Measurements from ENCODE around the gene MEI1. TPM values are rescaled to one million over a fixed set of nuclear protein-coding genes. Genes with fewer than 3 reads are reported as not detected.

Gene MEI1
- total and polyA plus RNA-seq, 4 donors: 0.33 to 1.3 (median 0.72) TPM

DNA sequence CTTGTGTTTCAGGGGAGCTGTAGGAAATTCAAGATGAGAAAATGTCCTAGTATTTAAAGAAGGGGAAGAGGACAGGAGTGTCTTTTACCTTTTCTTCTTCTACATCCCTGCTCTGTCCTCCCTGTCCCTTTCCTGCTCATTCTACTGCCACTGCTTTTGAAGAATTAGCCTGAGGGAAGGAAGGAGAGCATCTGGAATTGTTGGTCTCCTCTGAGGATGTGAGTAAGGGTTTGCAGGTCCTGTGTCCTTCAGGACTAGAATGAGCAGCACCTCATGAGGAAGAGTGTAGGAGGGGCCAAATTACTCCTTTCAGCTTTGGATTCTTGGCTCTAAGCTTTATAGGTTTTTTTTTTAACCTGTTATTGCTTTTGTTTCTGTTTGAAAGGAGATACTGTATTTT lies 34.8 kb upstream of the MEI1 start:
- no peak overlapping the region for H3K9ac ChIP-seq (ENCODE audit: low read depth in 1 of 2, low read length in 2 of 2)
- no peak for DNase-seq (ENCODE audit: low spot score)
- H3K36me3 ChIP-seq (ENCODE audit: control insufficient read depth in 4 of 4, insufficient read depth in 3 of 4, low read depth in 1 of 4, low read length in 3 of 4): peaks cover 8 to 53% (median 48%) of the 10 kb centered on the region in 4 donors
- H3K9me3 ChIP-seq (ENCODE audit: control insufficient read depth in 4 of 4, low read length in 3 of 4): no peaks in the 10 kb centered on the region
- H3K4me3 ChIP-seq (ENCODE audit: low read depth in 1 of 3, low read length in 3 of 3): no peak overlapping the region
- TF ChIP-seq FOXA1 (IDR thresholded peaks at IDR 0.05): no peak
- no peak for TF ChIP-seq JUND (IDR thresholded peaks at IDR 0.05)
- TF ChIP-seq HNF4G (IDR thresholded peaks at IDR 0.05): no peak
- no peak for TF ChIP-seq YY1 (IDR thresholded peaks at IDR 0.05)
- no peak overlapping the region for H3K27ac ChIP-seq (ENCODE audit: low read depth in 1 of 2, low read length in 2 of 2)
- no peaks in the 10 kb centered on the region for H3K27me3 ChIP-seq (ENCODE audit: control insufficient read depth in 4 of 4, insufficient read depth in 4 of 4, low read length in 3 of 4)
- peaks cover 0 to 3% (median 0%) of the 10 kb centered on the region in 4 donors for H3K4me1 ChIP-seq (ENCODE audit: control insufficient read depth in 4 of 4, insufficient read depth in 4 of 4, low read length in 3 of 4)

- DNase-seq (ENCODE audit: low spot score): no peak
- TF ChIP-seq SP1 (IDR thresholded peaks at IDR 0.05) (no peak), YY1 (IDR thresholded peaks at IDR 0.05) (no peak), FOXA2 (IDR thresholded peaks at IDR 0.05) (no peak), NR2F2 (IDR thresholded peaks at IDR 0.05) (no peak), FOXA1 (IDR thresholded peaks at IDR 0.05) (no peak), RAD21 (IDR thresholded peaks at IDR 0.05) (no peak)
- TF ChIP-seq, protein P1, sequence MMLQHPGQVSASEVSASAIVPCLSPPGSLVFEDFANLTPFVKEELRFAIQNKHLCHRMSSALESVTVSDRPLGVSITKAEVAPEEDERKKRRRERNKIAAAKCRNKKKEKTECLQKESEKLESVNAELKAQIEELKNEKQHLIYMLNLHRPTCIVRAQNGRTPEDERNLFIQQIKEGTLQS (IDR thresholded peaks at IDR 0.05): no peak
- TF ChIP-seq, protein P2, sequence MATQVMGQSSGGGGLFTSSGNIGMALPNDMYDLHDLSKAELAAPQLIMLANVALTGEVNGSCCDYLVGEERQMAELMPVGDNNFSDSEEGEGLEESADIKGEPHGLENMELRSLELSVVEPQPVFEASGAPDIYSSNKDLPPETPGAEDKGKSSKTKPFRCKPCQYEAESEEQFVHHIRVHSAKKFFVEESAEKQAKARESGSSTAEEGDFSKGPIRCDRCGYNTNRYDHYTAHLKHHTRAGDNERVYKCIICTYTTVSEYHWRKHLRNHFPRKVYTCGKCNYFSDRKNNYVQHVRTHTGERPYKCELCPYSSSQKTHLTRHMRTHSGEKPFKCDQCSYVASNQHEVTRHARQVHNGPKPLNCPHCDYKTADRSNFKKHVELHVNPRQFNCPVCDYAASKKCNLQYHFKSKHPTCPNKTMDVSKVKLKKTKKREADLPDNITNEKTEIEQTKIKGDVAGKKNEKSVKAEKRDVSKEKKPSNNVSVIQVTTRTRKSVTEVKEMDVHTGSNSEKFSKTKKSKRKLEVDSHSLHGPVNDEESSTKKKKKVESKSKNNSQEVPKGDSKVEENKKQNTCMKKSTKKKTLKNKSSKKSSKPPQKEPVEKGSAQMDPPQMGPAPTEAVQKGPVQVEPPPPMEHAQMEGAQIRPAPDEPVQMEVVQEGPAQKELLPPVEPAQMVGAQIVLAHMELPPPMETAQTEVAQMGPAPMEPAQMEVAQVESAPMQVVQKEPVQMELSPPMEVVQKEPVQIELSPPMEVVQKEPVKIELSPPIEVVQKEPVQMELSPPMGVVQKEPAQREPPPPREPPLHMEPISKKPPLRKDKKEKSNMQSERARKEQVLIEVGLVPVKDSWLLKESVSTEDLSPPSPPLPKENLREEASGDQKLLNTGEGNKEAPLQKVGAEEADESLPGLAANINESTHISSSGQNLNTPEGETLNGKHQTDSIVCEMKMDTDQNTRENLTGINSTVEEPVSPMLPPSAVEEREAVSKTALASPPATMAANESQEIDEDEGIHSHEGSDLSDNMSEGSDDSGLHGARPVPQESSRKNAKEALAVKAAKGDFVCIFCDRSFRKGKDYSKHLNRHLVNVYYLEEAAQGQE (IDR thresholded peaks at IDR 0.05): no peak
- peaks cover 8 to 51% (median 44%) of the 10 kb centered on the region in 4 donors for H3K36me3 ChIP-seq (ENCODE audit: control insufficient read depth in 4 of 4, insufficient read depth in 3 of 4, low read depth in 1 of 4, low read length in 3 of 4)
- H3K9me3 ChIP-seq (ENCODE audit: control insufficient read depth in 4 of 4, low read length in 3 of 4): no peaks in the 10 kb centered on the region
- H3K27me3 ChIP-seq (ENCODE audit: control insufficient read depth in 4 of 4, insufficient read depth in 4 of 4, low read length in 3 of 4): no peaks in the 10 kb centered on the region
- peaks cover 0 to 3% (median 0%) of the 10 kb centered on the region in 4 donors for H3K4me1 ChIP-seq (ENCODE audit: control insufficient read depth in 4 of 4, insufficient read depth in 4 of 4, low read length in 3 of 4)
- H3K27ac ChIP-seq (ENCODE audit: low read depth in 1 of 2, low read length in 2 of 2): no peak overlapping the region
- no peak overlapping the region for H3K4me3 ChIP-seq (ENCODE audit: low read depth in 1 of 3, low read length in 3 of 3)
- H3K9ac ChIP-seq (ENCODE audit: low read depth in 1 of 2, low read length in 2 of 2): no peak overlapping the region
- 84% methylated on average over 3 of the region's 3 CpGs for WGBS
Measured at GRCh38 chr22:41664951-41665350, 34.4 kb upstream of the MEI1 start.

DNA sequence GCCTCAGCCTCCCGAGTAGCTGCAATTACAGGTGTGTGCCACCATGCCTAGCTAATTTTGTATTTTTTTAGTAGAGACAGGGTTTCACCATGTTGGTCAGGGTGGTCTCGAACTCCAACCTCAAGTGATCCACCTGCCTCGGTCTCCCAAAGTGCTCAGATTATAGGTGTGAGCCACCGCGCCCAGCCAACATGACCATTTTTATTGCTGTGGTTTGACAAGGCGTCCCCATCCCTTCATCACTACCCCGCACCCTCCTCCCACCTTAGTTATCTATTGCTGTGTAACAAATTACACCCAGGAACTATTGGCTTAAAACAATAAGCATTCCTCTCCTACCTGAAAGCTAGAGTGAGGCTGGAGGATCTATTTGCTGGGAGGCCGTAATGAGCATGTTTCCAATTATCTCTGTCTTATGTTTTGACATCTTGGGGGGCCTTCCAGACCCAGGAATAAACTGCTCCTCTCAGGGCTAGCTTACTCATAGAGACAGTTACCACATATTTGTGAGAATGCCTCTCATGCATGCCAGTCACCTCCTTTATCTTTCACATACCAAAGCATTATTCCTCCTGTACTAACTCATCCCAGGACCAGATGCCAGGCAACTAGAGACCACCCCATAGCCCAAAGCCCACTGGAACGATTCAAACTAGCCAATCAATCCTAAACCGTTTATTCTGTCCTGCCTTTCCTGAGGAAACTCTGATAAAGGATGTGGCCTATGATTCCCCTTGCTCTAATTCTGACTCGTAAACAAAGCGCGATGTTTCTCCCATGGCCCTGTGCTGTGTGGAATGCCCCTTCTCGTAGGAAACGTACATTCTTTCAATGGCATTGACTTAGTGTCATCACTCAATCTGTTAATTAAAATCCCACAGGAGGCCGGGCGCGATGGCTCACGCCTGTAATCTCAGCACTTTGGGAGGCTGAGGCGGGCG lies 30.1 kb upstream of the MEI1 start:
- WGBS: 88% methylated on average over 21 of the region's 21 CpGs
- Histone ChIP-seq H3K9ac (ENCODE audit: low read depth in 1 of 2, low read length in 2 of 2) (no peak overlapping the region), H3K4me3 (ENCODE audit: low read depth in 1 of 3, low read length in 3 of 3) (no peak overlapping the region), H3K27me3 (ENCODE audit: control insufficient read depth in 4 of 4, insufficient read depth in 4 of 4, low read length in 3 of 4) (no peaks in the 10 kb centered on the region), H3K9me3 (ENCODE audit: control insufficient read depth in 4 of 4, low read length in 3 of 4) (no peaks in the 10 kb centered on the region), H3K4me1 (ENCODE audit: control insufficient read depth in 4 of 4, insufficient read depth in 4 of 4, low read length in 3 of 4) (peaks cover 0 to 3% (median 1%) of the 10 kb centered on the region in 4 donors), H3K36me3 (ENCODE audit: control insufficient read depth in 4 of 4, insufficient read depth in 3 of 4, low read depth in 1 of 4, low read length in 3 of 4) (peaks cover 0 to 15% (median 13%) of the 10 kb centered on the region in 4 donors), H3K27ac (ENCODE audit: low read depth in 1 of 2, low read length in 2 of 2) (no peak overlapping the region)
- no peak for DNase-seq (ENCODE audit: low spot score)
- TF ChIP-seq YY1 (IDR thresholded peaks at IDR 0.05): no peak
- no peak for TF ChIP-seq TAF1 (conservative IDR thresholded peaks at IDR 0.05)
- no peak for TF ChIP-seq FOXA1 (IDR thresholded peaks at IDR 0.05)
- no peak for TF ChIP-seq GABPA (IDR thresholded peaks at IDR 0.05 in 1 of 2, conservative IDR thresholded peaks at IDR 0.05 in 1 of 2)
- TF ChIP-seq SP1 (IDR thresholded peaks at IDR 0.05): no peak
- no peak for TF ChIP-seq HNF4A (conservative IDR thresholded peaks at IDR 0.05)
- TF ChIP-seq EGR1 (IDR thresholded peaks at IDR 0.05; ENCODE audit: low read depth in 2 of 2): no peak
- TF ChIP-seq, protein P3, sequence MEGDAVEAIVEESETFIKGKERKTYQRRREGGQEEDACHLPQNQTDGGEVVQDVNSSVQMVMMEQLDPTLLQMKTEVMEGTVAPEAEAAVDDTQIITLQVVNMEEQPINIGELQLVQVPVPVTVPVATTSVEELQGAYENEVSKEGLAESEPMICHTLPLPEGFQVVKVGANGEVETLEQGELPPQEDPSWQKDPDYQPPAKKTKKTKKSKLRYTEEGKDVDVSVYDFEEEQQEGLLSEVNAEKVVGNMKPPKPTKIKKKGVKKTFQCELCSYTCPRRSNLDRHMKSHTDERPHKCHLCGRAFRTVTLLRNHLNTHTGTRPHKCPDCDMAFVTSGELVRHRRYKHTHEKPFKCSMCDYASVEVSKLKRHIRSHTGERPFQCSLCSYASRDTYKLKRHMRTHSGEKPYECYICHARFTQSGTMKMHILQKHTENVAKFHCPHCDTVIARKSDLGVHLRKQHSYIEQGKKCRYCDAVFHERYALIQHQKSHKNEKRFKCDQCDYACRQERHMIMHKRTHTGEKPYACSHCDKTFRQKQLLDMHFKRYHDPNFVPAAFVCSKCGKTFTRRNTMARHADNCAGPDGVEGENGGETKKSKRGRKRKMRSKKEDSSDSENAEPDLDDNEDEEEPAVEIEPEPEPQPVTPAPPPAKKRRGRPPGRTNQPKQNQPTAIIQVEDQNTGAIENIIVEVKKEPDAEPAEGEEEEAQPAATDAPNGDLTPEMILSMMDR (IDR thresholded peaks at IDR 0.05; ENCODE audit: low read depth, low read length, missing input control): no peak
- TF ChIP-seq RAD21 (IDR thresholded peaks at IDR 0.05): no peak
- no peak for TF ChIP-seq RXRA (IDR thresholded peaks at IDR 0.05)

Measured in liver (tissue), 9 donors.